ENCODE data around the gene HEYL. TPM values are rescaled to one million over a fixed set of nuclear protein-coding genes. Genes with fewer than 3 reads are reported as not detected.

The HEYL gene
- total and polyA plus RNA-seq, 2 of the 8 experiments (the other 6 are each of a cell fraction or from before 2014, with no cell fraction given), result 1.8 to 3.1 TPM

DNA sequence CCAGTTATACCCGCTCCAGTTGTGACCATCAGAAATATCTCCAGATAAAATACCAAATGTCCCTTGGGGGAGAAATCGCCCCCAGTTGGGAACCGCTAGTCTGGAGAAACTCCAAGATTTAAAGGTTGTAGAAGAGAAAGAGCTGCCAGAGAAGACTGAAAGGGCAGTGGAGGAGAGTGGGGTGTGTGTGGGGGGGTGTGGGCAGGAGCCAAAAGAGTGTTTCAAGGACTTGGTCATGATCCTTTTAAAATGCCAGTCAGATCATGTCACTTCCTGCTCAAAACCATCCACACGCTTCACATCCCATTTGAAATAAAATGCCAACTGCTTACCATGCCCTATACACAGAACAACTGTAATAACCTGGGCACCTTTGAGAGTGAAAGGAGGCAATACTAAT lies 3.4 kb upstream of the HEYL start (continued):
- TF ChIP-seq KDM1A (IDR thresholded peaks at IDR 0.05; ENCODE audit: borderline replicate concordance, low read length) (no peak), BRCA1 (IDR thresholded peaks at IDR 0.05; ENCODE audit: low read depth, low read length) (no peak), HDAC2 (IDR thresholded peaks at IDR 0.05; ENCODE audit: borderline replicate concordance in 1 of 2, low read depth in 2 of 2, low read length in 2 of 2) (no peak), POU5F1 (IDR thresholded peaks at IDR 0.05; ENCODE audit: low read depth, low read length) (no peak), SAP30 (IDR thresholded peaks at IDR 0.05; ENCODE audit: insufficient read depth, insufficient replicate concordance, low read length) (no peak), EGR1 (IDR thresholded peaks at IDR 0.05; ENCODE audit: borderline replicate concordance, low read depth, low read length) (no peak), TEAD4 (IDR thresholded peaks at IDR 0.05; ENCODE audit: low read depth, low read length) (no peak)
